NCI-H1436 treated with DMSO at 0.1 percent for 48 hours (cell line): ENCODE results near the gene PRR5L.
"Not testable (repeated sequence)": the region's sequence is repeated elsewhere in the genome, so short reads cannot be mapped to it uniquely, and the experiment has no call there.

ENCODE experiments used
- DNase-seq: peaks from one replicate; lab custom pipeline; 2025; lab: John Stamatoyannopoulos, UW

The PRR5L gene

DNA sequence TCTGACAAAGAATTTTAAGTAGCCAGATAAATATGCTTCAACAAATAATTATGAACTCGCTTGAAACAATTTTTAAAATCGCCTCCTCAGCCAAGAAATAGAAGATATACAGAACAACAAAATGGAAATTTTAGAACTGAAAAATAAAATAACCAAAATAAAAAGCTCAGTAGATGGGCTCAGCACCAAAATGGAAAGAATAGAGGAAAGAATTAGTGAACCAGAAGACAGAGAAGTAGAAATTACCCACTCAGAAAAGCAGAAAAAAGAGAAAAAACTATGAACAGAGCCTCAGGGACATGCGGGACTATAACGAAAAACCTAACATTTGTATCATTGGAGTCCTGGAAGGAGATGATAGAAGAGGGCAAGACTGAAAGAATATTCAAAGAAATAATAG is 14.2 kb upstream of the PRR5L start:
- DNase-seq, result no peak

DNA sequence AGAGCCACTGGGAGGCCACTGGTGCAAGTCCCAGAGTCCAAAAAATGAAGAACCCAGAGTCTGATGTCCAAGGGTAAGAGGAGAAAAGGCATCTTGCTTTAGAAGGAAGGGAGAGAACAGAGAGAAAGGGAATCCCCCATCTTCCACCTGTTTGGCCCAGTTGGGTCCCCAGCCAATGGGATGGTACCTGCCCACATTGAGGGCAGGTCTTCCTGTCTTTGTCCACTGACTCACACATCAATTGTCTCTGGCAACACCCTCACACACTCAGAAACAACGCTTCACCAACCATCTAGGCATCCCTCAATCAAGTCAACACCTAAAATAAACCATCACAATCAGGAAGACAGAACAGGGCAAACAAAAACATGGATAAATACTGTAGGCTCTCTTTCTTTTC is 13.2 kb upstream of the PRR5L start:
- DNase-seq, result no peak

DNA sequence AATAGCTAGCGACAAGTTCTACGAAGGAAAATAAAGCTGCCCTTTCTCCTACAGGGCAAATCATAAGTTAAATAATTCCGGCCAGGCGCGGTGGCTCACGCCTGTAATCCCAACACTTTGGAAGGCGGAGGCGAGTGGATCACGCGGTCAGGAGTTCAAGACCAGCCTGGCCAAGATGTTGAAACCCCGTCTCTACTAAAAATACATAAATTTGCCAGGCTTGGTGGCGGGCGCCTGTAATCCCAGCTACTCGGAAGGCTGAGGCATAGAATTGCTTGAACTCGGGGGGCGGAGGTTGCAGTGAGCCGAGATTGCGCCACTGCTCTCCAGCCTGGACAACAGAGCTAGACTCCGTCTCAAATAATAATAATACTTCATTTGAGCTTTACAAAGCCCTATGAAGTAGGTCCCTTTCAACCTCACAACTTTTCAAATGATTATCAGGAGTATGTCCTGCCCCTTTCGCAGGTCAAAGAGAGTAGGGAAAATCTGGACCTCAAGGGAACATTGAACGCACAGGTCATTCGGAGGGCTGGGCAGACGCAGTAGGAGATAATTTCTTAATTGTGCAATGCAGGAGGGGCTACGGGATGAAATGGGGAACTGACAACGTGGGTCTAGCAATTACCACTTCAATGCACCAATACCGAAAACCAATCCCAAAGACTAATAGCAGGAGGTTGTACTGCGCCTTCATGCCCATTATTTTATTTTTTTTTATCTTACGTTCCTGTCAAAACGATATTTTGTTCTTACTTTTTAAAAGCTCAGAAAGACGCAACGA is 7.5 kb upstream of the PRR5L start:
- no peak for DNase-seq

DNA sequence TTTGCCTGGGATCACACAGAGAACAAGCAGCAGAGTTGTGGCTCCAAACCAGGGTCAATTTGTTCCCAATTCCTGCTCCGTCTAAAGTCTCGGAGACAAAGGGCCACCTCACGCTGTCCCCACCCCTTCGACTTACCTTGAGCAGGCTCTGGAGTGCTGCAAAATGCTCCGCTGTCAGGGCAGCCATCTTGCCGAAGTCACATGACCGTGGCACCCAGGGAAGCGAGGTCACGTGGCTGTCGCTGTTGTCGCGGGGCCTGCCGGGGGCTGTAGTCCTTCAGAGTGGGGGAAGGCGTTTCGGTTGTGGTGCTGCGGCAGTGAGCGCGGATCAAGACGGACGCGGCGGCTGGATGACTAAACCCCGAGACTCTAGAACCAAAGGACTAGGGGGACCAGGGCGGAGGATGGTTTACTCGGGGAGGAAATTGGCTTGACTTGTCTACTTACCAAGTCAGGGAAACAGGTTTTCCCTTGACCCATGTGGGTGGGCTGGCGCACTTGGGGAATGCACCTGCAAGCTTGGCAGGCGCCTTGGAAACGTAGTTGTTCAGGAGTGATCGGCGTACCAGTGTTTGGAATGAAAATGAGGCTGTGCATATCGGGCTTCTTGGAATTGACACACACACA is 6.7 kb upstream of the PRR5L start, which contains the start of gene COMMD9:
TSS of gene COMMD9 (minus strand) at position 199 of the 627 bp plus-strand sequence. CDS start at position 187, 12 bp downstream.
- peak; percentile 43 for DNase-seq

DNA sequence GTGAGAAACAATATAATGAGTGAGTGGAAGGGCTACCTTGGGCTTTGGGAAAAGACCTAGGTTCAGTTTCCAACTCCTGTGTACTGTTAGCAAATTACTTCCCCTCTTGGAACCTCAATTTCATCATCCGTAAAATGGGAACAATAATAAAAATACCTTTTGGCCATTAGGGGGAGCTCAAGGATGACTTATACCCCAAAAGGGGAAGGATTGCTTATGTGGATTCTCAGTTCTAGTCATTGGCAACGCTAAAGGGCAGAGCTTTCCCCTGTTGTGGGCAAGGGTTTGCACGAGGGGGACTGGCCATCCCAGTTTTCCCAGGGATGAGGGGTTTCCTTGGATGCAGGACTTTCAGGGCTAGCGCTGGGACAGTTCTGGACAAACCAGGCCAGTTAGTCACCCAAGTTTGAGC is 3.8 kb upstream of the PRR5L start:
- no peak for DNase-seq

DNA sequence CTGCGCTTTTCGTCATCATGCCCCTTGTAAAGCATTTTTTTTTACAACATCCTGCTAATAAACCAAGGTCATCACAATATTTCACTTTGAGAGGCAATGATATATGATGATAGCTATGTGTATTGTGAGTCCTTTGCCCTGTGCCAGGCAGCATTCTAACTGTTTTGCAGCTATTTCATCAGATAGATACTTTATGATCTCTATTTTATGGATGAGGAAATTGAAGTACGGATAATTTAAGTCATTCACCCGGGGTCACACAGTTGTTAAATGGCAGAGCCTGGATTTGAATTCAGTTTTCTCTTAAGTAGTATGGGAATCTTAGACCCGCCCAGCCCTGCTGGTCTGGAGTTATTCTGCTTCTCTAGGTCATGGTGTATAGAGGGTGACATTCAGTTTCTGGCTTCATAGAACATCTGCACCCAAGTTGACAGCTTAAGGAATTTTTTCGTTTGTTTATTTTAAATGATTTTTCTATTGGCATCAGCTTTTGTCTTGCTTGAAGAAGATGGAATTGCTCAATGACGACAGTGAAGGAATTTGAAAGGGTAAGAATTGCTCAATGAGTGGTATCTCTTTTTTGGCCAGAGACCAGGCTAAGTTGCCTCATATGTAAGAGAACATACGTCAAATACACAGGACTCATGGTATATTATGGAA is 926 bp downstream of the PRR5L start:
- DNase-seq, result no peak

DNA sequence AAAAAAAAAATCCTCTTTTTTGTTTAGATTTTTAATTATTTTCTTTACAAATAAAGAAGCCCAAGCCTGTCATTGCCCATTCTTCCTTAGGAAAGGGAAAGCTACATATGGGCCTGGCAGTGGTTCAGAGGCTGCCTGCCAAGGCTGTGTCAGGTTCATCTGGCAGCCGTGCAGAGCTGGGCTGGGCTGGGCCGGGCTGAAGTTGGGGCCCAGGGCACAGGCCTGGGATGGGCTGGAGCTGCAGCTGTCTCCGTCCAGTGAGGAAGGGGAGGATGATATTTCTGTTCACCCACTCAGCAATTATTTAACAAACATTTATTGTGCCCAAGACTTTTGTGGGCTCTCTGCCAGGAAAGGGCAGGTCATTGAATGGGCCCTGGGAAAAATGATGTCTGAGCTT is 4.6 kb downstream of the PRR5L start:
- DNase-seq, result no peak

DNA sequence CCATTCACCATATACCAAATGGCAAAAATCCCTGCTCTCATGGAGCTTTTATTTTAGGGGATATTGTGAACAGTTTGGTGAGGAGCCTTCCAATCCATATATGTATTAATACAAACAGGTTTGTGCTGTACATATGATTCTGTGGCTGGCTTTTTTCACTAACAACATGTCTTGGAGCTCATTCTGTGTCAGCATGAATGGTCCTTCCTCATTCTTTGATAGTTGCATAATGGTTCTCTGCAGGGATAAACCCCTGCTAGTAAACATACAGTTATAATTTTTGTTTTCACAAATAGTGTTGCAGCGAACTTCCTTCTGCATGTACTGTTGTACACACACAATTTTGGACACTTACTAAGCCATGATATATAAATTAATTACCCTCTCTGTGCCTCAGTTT is 8.3 kb downstream of the PRR5L start:
- no peak for DNase-seq

DNA sequence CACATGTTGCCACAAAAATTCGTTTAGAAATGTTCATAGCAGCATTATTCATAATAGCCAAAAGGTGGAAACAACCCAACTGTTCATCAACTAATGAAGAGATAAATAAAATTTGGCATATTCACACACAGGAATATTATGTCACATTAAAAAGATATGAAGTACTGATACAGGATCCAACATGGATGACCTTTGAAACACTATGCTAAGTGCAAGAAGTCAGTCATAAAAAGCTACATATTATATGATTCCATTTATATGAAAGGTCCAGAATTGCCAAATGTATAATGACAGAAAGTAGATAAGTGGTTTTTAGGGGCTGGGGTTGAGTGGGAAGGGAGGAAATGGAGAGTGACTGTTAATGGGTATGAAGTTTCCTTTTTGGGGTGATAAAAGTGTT is 9.0 kb downstream of the PRR5L start:
- no peak for DNase-seq

DNA sequence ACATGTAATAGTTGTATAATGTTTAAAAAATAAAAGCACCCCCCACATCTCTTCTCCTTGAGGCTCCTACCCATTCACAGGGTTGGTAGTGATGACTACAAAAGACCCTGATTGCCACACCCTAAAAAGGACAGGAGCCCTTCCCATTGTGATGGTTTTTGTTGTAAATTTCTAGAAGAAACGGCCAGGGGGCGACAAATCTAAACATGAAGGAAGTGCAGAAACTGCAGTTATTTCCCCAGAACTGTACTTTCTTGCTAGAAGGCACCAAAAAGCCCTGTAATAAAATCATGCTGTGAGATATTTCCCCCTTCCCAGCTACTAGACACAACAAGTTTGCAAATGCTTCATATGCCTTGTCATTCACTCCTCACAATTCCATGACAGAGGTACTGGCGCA is 10.8 kb downstream of the PRR5L start:
- DNase-seq, result no peak

DNA sequence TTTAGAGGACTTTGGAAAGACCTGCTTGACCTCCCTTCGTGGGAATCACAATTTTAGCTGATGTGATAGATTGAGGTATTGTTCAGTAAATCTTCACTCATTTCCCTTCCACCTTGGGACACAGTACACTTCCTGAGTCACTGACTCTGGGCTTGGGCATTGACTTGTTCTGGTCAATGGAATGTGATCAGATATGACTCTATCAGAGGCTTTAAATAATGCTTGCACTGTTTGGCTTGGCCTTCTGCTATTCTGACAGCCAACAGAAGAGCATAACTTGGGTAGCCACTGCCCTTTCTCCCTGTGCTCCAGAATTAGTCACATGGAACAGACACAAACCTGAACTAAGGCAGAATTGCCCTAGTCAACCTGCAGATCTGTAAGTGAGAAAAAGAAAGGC is 12.5 kb downstream of the PRR5L start:
- DNase-seq, result no peak

DNA sequence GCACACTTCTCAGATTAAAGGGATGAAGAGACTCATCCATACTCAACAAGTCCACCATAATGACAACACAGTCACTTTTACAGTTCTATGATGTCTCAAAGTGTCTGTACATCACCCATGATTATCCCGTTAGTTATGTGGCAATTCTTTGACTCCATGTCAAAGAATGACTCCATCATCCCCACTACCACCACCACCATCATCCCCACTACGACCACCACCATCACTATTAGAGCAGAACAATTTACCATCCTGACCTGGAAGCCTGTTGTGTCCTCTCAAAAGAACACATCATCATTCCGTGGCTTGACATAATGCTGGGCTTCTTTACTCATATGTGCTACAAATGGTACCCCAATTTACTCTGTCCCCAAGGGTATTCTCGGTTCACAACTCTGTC is 13.7 kb downstream of the PRR5L start:
- DNase-seq, result no peak

DNA sequence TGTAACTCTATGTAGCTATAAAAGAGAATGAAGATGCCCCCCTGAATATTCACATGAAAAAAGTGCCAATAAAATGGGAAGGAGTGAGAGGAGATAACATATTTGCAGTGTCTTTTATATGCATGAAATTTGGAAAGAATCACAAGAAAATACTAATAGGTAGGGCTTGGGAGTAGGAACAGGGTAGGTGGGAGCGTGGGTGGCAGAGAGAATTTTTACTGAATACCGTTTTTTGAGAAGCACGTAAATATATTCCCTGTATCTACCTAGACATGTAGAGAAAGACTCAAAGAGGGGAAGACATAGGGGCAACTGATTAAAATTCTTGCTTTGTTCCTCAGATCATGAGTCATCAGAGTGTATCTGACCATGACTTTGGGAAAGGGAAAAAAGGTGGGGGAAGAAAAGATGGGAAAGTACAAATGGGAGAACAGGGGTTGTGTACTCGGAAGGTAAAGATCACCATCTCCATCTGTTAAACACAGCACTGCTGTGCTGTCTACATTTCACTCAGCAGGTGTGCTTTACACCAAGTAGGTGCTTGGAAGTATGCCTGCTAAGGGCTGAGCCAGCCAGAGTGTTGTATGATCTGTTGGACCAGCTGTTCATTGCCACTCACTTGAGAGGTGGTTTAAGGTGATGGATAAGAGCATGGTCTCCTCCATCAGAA is 16.0 kb downstream of the PRR5L start:
- no peak for DNase-seq

DNA sequence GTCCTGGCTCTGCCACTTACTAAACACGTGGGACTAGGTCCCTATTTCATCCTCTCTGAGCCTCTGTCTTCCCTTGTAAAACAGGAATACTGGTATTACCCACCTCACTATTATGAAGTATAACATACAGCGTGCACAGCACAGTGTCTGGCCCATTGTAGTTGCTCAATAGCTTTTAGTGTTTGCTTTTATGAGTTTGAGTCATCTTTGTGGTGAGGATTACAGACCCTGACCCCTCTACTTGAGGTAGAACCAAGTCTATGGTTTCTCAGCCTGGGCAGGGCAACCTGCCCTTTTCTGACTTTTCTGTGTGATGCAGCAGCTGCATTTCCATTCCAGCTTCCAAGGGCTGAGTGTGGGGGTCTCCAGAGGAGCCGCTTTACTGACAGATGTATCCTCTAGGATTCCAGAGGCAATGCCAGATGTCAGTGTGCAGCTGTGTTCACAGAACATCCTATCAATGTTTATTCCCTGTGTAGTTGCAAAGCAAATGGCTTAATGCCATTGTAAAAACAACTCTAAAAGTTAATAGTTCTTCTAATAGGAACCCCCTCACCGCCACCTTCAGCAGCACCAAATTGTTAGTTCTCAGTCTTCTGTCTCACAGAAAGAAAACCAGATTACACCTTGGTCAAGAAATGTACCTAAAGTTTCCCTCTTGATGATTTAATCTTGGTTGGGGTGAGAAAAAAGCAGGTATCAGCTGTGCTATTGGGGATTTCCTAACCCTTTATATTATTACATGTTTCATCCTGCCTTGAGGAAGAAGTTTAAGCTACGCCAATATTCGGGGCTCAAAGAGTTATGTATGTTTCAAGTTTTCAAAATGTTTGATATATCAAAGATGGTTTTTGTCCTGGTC is 16.8 kb downstream of the PRR5L start:
- no peak for DNase-seq

DNA sequence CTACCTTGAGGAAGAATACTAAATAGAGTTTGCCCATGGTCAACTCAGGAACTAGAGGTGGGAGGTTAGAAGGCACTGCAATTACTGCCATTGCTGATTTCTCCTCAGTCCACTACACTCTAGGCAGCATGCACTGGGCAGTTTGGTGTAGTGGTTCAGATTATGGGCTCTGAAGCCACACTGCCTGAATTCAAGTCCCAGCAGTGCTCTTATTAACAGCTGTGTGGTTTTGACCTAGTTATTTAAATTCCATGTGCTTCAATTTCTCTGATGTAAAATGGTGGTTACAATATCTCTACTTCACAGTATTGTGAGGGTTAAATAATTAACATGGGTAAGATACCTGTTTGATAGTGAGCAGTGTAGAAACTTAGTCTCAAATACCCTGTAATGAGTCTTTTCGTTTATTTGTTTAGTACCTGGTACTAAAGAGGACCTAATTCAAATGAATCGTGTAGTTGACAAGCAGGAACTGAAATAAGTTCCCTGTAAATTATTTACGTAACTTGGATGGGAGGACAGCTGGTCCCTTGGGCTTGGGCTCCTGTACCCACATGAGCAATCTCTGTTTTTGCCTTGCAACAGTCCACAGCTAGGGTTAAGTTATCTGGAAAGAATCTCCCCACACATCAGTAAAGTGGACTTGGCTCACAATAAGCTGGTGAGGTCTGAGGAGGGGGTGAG is 17.8 kb downstream of the PRR5L start:
- DNase-seq, result no peak

DNA sequence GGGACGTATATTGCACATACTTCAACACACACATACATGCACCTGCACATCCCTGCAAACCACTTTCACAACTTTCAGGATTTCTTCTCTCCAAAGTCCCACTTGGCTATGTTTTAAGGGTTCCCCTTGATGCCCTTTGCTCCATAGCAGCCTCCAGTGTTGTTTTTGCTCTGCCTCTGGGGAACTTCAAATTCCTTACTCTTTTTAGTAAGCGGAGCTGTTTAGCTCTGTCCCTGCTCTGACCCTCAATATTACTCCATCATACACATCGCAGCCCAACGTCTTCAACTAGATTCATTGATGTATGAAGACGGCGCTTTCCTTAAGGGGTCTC is 18.3 kb downstream of the PRR5L start:
- no peak for DNase-seq

DNA sequence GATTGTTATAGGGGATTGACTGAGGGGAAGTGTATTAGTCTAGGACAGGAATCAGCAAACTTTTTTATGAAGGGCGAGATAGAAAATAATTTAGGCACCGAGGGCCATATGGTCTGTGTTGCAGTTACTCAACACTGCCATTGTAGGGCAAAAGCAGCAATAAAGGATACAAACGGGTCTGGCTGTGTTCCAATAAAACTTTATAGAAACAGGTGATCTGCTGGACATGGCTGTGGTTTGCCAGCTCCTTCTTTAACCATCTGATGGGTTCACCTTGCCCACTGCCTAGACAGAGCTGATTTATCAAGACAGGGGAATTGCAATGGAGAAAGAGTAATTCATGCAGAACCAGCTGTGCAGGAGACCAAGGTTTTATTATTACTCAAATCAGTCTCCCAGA is 20.0 kb downstream of the PRR5L start:
- no peak for DNase-seq

DNA sequence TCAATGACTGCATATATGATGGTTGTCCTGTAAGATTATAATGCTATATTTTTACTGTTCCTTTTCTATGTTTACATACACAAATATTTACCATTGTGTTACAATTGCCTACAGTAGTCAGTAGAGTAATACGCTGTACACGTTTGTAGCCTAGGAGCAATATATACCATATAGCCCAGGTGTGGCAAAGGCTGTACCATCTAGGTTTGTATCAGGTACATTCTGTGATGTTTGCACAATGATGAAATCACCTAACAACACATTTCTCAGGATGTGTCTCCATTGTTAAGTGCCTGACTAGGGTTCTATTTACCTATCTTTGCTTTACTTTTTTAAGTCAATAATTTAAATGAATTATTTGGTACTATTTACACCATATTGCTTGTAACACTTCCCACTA is 21.9 kb downstream of the PRR5L start:
- no peak for DNase-seq

DNA sequence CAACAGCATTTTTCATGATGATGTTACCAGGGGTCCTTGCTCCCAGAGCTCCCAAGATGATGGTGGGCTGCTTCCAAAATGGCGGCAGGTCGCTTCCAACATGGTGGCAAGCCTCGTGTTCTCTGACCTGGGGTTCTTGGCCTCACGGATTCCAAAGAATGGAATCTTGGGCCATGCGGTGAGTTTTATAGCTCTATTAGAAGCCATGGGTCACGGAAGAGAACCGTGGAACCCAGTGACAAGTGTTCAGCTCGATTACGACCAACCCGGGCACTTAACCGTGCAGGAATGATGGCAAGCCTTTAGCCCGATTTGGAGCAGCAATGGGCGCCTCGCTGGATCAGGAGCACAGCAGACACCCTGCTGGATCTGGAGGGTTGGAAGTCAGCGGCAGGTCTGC is 28.9 kb downstream of the PRR5L start:
- not testable (repeated sequence) for DNase-seq

DNA sequence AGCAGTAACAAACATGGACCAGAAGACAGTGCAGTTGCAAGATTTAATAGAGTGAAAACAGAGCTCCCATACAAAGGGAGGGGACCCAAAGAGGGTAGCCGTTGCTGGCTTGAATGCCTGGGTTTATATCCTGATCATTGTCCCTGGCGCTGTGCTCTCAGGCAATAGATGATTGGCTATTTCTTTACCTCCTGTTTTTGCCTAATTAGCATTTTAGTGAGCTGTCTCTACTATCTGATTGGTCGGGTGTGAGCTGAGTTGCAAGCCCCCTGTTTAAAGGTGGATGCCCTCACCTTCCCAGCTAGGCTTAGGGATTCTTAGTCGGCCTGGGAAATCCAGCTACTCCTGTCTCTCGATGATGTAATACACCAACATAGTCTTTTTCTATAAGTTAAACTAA is 29.3 kb downstream of the PRR5L start:
- not testable (repeated sequence) for DNase-seq
